ENCODE data around the gene ABLIM2.

GRCh38 chr4:7992846-7993245 lies 165.8 kb downstream of the ABLIM2 start:
- TF ChIP-seq CTCF (IDR thresholded peaks at IDR 0.05) (no peak), POLR2A (IDR thresholded peaks at IDR 0.05) (no peak)
